ENCODE results near the gene MYO5B. TPM values are rescaled to one million over a fixed set of nuclear protein-coding genes. Genes with fewer than 3 reads are reported as not detected.

The MYO5B gene
- total RNA-seq, 1 donor from 2014 or later: 39.1 TPM

DNA sequence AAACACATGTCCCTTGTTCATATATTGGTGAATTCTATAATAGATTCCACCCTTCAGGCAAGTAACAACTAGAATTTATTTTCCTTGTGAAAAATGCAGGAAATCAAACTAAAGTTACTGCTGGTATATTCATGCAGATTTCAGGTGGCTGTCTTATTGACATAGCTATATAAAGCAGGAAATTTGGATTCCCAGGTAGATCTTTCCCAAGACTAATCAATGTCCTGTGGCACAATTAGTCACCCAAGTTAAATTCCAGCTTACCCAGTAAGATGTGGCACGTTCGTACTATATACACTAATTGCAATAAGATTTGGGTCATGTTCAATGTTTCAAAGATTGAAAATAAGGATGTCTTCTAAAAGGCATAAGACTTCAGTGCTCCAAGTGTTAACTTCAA lies 42.0 kb downstream of the MYO5B start:
- peaks cover 15% of the 10 kb centered on the region for H3K4me1 Mint-ChIP-seq (ENCODE audit: low read depth)
- H3K36me3 Mint-ChIP-seq (ENCODE audit: insufficient read depth): peaks cover 8% of the 10 kb centered on the region
- TF ChIP-seq CTCF (IDR thresholded peaks at IDR 0.05; ENCODE audit: unreplicated experiment): no peak
- H3K27me3 Mint-ChIP-seq: no peaks in the 10 kb centered on the region
- H3K4me3 Mint-ChIP-seq (ENCODE audit: low read depth): no peak overlapping the region
- DNase-seq (ENCODE audit: low spot score, unreplicated experiment): no peak
- H3K27ac Mint-ChIP-seq: no peak overlapping the region
- peaks cover 12% of the 10 kb centered on the region for H3K9me3 Mint-ChIP-seq (ENCODE audit: low read depth)

DNA sequence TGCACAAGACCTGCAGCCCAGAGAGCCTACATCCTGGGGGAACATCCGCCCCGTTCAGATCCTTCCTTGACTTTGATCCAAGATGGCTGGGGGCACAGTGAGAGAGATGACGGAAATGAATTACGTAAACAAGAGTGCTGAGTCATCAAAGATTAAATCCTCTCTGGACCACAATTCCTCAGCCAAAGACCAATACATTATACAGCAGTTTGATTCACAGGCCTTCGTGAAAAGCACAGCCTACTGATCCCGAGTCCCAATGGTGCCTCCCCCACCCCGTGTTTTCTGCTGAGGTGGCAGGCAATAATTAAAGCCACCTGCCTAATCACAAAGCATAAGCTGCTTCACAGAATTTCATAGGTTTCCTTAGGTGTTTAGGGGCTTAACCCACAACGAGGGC lies 43.0 kb downstream of the MYO5B start:
- H3K4me3 Mint-ChIP-seq (ENCODE audit: low read depth): no peak overlapping the region
- no peaks in the 10 kb centered on the region for H3K27me3 Mint-ChIP-seq
- peaks cover 6% of the 10 kb centered on the region for H3K9me3 Mint-ChIP-seq (ENCODE audit: low read depth)
- H3K36me3 Mint-ChIP-seq (ENCODE audit: insufficient read depth): peaks cover 5% of the 10 kb centered on the region
- no peak for DNase-seq (ENCODE audit: low spot score, unreplicated experiment)
- H3K27ac Mint-ChIP-seq: no peak overlapping the region
- peaks cover 12% of the 10 kb centered on the region for H3K4me1 Mint-ChIP-seq (ENCODE audit: low read depth)
- no peak for TF ChIP-seq CTCF (IDR thresholded peaks at IDR 0.05; ENCODE audit: unreplicated experiment)

DNA sequence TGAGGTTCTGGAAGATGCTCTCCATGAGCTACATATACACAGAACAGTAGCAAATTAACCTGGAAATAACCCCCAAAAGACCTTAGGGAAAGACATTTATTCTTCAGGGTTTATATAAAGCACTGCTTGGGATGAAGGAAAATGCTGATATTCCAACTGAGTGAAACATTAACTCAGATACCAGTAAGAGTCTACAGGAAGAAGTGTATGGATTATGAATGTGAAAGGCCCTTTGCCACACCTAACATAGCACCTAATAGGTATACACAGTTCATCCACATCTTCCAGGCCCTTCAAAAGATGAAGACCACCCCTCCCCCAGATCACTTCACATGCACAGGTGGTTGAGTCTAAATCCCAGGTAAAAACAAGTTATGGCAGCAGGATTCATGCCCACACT lies 50.4 kb downstream of the MYO5B start:
- H3K9me3 Mint-ChIP-seq (ENCODE audit: low read depth): no peaks in the 10 kb centered on the region
- H3K27ac Mint-ChIP-seq: no peak overlapping the region
- H3K4me1 Mint-ChIP-seq (ENCODE audit: low read depth): peaks cover 22% of the 10 kb centered on the region
- peaks cover 1% of the 10 kb centered on the region for H3K36me3 Mint-ChIP-seq (ENCODE audit: insufficient read depth)
- DNase-seq (ENCODE audit: low spot score, unreplicated experiment): no peak
- TF ChIP-seq CTCF (IDR thresholded peaks at IDR 0.05; ENCODE audit: unreplicated experiment): no peak
- H3K27me3 Mint-ChIP-seq: no peaks in the 10 kb centered on the region
- H3K4me3 Mint-ChIP-seq (ENCODE audit: low read depth): no peak overlapping the region

- Mint-ChIP-seq H3K9me3 (ENCODE audit: low read depth) (no peaks in the 10 kb centered on the region), H3K27me3 (no peaks in the 10 kb centered on the region), H3K36me3 (ENCODE audit: insufficient read depth) (peaks cover 1% of the 10 kb centered on the region), H3K4me3 (ENCODE audit: low read depth) (no peak overlapping the region), H3K27ac (no peak overlapping the region), H3K4me1 (ENCODE audit: low read depth) (peaks cover 22% of the 10 kb centered on the region)
- no peak for DNase-seq (ENCODE audit: low spot score, unreplicated experiment)
- TF ChIP-seq CTCF (IDR thresholded peaks at IDR 0.05; ENCODE audit: unreplicated experiment): no peak
Observed at GRCh38 chr18:50143886-50144285, 51.1 kb downstream of the MYO5B start.

DNA sequence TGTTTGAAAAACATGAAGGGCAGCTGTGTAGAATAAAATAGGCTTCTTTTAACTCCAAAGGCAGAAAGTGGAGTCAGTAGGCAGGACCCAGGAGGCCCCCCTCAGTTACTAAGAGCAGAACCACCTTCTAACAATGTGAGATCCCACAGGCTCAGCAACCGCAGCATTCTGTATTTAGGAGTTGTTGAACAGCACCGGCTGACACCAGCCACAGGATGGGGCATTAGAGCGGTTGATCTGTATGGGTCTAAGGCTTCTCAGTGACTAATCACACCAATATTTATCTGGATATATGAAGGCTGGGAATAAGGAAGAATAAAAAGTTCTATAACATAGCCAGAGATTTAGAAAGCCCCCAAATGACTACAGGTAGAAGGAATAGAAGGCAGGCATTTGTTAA lies 51.7 kb downstream of the MYO5B start:
- Mint-ChIP-seq H3K27me3 (no peaks in the 10 kb centered on the region), H3K4me3 (ENCODE audit: low read depth) (no peak overlapping the region), H3K9me3 (ENCODE audit: low read depth) (no peaks in the 10 kb centered on the region), H3K36me3 (ENCODE audit: insufficient read depth) (peaks cover 1% of the 10 kb centered on the region), H3K4me1 (ENCODE audit: low read depth) (peaks cover 22% of the 10 kb centered on the region), H3K27ac (no peak overlapping the region)
- no peak for DNase-seq (ENCODE audit: low spot score, unreplicated experiment)
- no peak for TF ChIP-seq CTCF (IDR thresholded peaks at IDR 0.05; ENCODE audit: unreplicated experiment)

Measured in progenitor cell of endocrine pancreas (in vitro differentiated cells).